HG03097 (cell line): ENCODE measurements around the gene SPECC1L.

Experiments used
- ATAC-seq: cut with Tn5 transposase; IDR thresholded peaks from one replicate; pipeline ENCODE4 v1.9.1; 2021; ENCODE audit not compliant: unreplicated experiment, low FRiP score

The SPECC1L gene

GRCh38 chr22:24355574-24355973 lies 84.9 kb downstream of the SPECC1L start:
- no peak for ATAC-seq

DNA sequence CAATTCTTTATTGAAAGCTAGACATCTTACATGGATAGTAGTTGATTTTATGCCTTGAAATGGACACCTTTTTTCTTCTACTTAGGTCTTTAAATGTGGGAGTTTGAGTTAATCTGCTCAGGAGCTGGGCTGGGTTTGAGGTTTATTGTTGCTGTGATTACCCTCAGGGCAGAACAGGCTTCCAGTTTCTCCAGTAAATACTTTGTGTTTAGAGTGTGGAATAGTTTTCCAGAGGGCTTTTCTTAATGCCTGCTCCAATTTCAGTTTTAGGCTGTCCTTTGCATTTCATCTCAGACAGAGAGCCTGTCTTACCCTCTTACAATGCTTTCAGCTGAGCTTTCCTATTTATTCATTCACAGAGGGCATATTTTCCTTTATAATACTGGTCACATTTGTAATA lies 86.9 kb downstream of the SPECC1L start:
- no peak for ATAC-seq

DNA sequence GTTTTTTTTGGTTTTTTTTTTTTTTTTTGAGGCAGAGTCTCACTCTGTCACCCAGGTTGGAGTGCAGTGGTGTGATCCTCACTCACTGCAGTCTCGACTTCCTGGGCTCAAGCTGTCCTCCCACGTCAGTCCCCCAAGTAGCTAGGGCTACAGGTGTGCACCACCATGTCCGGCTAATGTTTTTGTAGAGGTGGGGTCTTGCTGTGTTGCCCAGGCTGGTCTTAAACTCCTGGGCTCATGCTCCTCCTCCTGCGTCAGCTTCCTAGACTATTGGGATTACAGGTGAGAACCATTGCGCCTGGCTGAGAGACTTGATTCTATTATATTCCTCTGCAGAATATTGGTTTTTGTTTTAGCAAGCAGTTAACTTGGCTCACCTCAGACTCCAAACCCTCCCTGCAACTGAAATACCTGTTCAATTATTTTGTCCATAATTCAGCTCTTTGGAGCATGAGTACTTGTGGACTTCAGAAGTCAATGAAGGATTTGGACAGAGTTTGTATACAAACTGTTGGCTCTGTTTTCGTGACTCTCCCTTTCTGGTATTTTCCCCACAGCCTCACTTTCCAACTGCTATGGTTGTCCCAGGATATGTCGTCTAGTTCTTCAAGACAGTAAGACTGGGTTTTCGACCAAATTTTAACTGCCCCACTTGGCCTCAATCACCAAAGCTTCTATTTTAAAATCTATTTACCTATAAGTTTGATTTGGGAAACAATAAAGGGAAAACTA lies 87.6 kb downstream of the SPECC1L start:
- ATAC-seq, result no peak

GRCh38 chr22:24359452-24360120 lies 89.0 kb downstream of the SPECC1L start:
- no peak for ATAC-seq

DNA sequence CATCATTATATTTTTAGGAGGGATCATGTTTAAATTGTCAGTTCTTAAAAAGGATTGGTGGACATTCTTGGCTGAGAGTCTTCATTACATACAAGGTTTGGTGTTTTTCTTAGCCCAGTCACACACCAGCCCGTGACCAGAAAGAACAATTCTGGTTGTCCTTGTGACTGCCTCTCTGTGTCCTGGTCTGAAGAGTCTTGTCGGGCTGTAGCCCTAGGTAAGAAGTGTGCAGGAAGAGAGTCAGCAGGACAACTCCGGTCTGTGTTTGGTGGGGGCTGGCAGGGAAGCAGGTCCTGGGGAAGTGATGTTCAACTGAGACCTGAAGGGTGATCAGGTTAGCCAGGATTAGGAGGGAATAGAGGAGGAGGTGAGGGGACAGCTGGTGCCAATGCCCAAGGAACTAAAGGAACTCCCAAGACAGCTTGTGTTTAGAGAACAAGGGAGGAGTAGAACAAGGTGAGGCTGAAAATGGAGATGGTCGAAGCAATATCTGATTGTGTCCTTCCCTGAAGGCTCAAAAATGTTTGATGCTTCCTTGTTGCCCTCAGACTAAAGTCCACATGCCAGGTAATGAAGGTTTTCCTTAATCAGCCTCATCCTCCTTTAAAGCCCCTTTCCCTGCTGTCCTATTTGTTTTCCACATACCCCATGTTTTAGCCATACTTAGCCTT lies 91.5 kb downstream of the SPECC1L start:
- no peak for ATAC-seq

- ATAC-seq, result no peak
Observed at GRCh38 chr22:24363243-24363642, 92.6 kb downstream of the SPECC1L start.

GRCh38 chr22:24366701-24367100 lies 96.1 kb downstream of the SPECC1L start:
- no peak for ATAC-seq

- no peak for ATAC-seq
Observed at GRCh38 chr22:24367841-24368240, 97.2 kb downstream of the SPECC1L start.

DNA sequence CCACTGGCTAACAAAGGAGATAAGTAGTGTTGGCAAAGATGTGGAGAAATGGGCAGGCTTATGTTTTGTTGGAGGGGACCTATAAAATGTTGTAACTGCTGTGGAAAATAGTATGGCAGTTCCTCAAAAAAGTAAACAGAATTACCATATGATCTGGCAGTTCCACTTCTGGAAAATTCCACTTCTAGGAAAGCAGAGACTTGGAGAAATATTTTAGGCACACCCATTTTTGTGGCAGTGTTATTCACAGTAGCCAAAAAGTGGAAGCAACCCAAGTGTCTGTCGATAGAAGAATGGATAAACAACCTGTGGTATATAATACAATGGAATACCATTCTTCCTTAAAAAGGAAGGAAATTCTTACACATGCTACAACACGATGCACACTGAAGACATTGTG lies 99.8 kb downstream of the SPECC1L start:
- ATAC-seq, result no peak

- no peak for ATAC-seq
Observed at GRCh38 chr22:24376002-24376401, 105.4 kb downstream of the SPECC1L start.

- no peak for ATAC-seq
Observed at GRCh38 chr22:24376586-24376985, 106.0 kb downstream of the SPECC1L start.

GRCh38 chr22:24379536-24379935 lies 108.9 kb downstream of the SPECC1L start:
- no peak for ATAC-seq

GRCh38 chr22:24380220-24380904 lies 109.7 kb downstream of the SPECC1L start:
- no peak for ATAC-seq

GRCh38 chr22:24380905-24381230 lies 110.2 kb downstream of the SPECC1L start:
- no peak for ATAC-seq

DNA sequence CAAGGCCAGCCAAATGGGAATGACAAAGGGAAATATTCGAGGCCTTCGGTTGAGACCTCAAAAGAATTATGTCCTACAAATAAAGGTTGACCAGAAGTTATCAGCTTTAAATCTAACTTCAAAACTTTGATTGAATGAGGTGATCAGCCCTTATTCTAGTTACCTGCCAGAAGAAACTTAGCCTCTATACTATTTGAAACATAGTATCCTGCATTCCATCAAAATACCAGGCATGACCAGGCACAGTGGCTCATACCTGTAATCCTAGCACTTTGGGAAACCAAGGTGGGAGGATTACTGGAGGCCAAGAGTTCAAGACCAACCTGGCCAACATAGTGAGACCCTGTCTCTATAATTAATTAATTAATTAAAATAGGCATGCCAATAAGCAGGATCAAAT lies 112.4 kb downstream of the SPECC1L start:
- ATAC-seq, result no peak

DNA sequence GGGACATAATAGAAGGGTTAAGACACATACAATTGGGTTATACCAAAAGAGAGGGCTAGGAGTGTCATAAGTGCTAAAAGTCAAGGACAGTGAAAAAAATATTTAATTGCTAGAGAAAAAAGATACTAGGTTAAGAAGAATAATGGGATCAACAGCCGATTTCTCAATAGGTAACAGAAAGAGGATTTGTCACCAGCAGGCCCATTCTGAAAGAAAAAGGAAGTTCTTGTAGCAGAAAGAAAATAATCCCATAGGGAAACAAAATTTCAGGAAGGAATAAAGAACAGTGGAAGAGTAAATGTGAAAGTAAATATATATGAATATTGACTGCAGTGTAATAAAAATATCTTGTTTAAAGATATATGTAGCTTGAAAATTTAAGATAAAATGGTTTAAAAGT lies 113.5 kb downstream of the SPECC1L start:
- ATAC-seq, result no peak

GRCh38 chr22:24386937-24387471 lies 116.4 kb downstream of the SPECC1L start:
- no peak for ATAC-seq

GRCh38 chr22:24389680-24390079 lies 119.0 kb downstream of the SPECC1L start:
- ATAC-seq, result no peak

DNA sequence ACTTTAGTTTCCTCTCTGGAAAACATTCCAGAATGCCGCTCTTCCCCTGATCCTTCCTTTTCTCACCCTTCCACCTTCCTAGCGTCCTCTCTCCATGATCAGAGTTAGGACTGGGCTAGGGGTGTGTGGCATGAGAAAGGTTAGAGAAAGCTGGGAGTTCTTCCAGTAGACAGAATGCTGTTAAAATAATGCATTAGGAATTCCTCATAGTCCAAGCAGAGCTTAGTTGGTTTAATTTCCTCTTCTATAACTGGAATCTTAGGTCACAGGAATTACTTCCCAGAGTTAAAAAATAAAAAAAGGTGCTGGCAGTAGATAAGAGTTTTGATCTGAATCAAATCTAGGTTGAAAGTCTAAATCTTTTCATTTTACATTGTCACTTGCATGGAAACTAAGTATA lies 119.5 kb downstream of the SPECC1L start:
- no peak for ATAC-seq

DNA sequence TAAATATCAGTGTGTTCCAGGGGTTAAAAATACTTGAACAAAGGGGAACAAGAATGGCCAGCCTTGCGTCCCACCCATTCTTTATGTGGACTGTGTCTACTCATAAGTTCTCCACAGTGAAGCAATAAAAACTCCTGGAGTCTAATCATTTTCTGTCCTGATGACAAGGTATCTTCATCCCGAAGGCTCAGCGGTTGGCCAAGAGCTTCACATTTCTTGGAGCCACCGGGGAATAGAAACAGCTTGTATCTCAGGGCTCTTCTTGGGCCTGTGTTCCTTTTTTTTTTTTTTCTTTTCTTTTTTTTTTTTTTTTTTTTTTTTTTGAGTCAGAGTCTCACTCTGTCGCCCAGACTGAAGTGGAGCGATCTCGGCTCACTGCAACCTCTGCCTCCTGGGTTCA lies 119.9 kb downstream of the SPECC1L start:
- no peak for ATAC-seq

GRCh38 chr22:24391836-24392217 lies 121.2 kb downstream of the SPECC1L start:
- no peak for ATAC-seq
